Measurements from ENCODE around the gene CYP3A4.
"Not testable (repeated sequence)": the region's sequence is repeated elsewhere in the genome, so short reads cannot be mapped to it uniquely, and the experiment has no call there.

The CYP3A4 gene

GRCh38 chr7:99793443-99793842 is 9.5 kb upstream of the CYP3A4 start:
- no peak for DNase-seq (ENCODE audit: low spot score)

- no peak for DNase-seq (ENCODE audit: low spot score)
Measured at GRCh38 chr7:99792967-99793366, 9.0 kb upstream of the CYP3A4 start.

GRCh38 chr7:99791667-99792369 is 7.8 kb upstream of the CYP3A4 start:
- no peak for DNase-seq (ENCODE audit: low spot score)

- DNase-seq (ENCODE audit: low spot score): no peak
Measured at GRCh38 chr7:99791021-99791420, 7.0 kb upstream of the CYP3A4 start.

GRCh38 chr7:99790407-99790806 is 6.4 kb upstream of the CYP3A4 start:
- no peak for DNase-seq (ENCODE audit: low spot score)

- DNase-seq (ENCODE audit: low spot score): no peak
Measured at GRCh38 chr7:99789441-99790070, 5.6 kb upstream of the CYP3A4 start.

GRCh38 chr7:99788554-99788953 is 4.6 kb upstream of the CYP3A4 start:
- no peak for DNase-seq (ENCODE audit: low spot score)

- no peak for DNase-seq (ENCODE audit: low spot score)
Measured at GRCh38 chr7:99786726-99787335, 2.8 kb upstream of the CYP3A4 start.

GRCh38 chr7:99785654-99786053 is 1.7 kb upstream of the CYP3A4 start:
- not testable (repeated sequence) for DNase-seq (ENCODE audit: low spot score)

- no peak for DNase-seq (ENCODE audit: low spot score)
Measured at GRCh38 chr7:99782012-99782953, 1.7 kb downstream of the CYP3A4 start.

- no peak for DNase-seq (ENCODE audit: low spot score)
Measured at GRCh38 chr7:99780588-99780987, 3.4 kb downstream of the CYP3A4 start.

GRCh38 chr7:99779949-99780348 is 4.0 kb downstream of the CYP3A4 start:
- no peak for DNase-seq (ENCODE audit: low spot score)

- DNase-seq (ENCODE audit: low spot score): no peak
Measured at GRCh38 chr7:99778880-99779279, 5.1 kb downstream of the CYP3A4 start.

GRCh38 chr7:99773395-99773794 is 10.6 kb downstream of the CYP3A4 start:
- DNase-seq (ENCODE audit: low spot score): not testable (repeated sequence)

GRCh38 chr7:99772565-99772964 is 11.4 kb downstream of the CYP3A4 start:
- DNase-seq (ENCODE audit: low spot score): no peak

- not testable (repeated sequence) for DNase-seq (ENCODE audit: low spot score)
Measured at GRCh38 chr7:99769494-99769893, 14.5 kb downstream of the CYP3A4 start.

GRCh38 chr7:99768471-99768870 is 15.5 kb downstream of the CYP3A4 start:
- DNase-seq (ENCODE audit: low spot score): no peak

- no peak for DNase-seq (ENCODE audit: low spot score)
Measured at GRCh38 chr7:99767662-99768061, 16.3 kb downstream of the CYP3A4 start.

GRCh38 chr7:99766484-99767099 is 17.4 kb downstream of the CYP3A4 start:
- no peak for DNase-seq (ENCODE audit: low spot score)

GRCh38 chr7:99764478-99764877 is 19.5 kb downstream of the CYP3A4 start:
- no peak for DNase-seq (ENCODE audit: low spot score)

GRCh38 chr7:99762680-99763327 is 21.2 kb downstream of the CYP3A4 start:
- DNase-seq (ENCODE audit: low spot score): no peak
